ENCODE data around the gene ABCG4. TPM values are rescaled to one million over a fixed set of nuclear protein-coding genes. Genes with fewer than 3 reads are reported as not detected.
A peak's percentile ranks its signal among the peaks of the same experiment; 100 is the strongest.

Gene ABCG4
- total and polyA plus RNA-seq, 2 of the 8 experiments (the other 6 are each of a cell fraction or from before 2014, with no cell fraction given) = 1.8 to 2.3 TPM

GRCh38 chr11:119205574-119206510 is 57.0 kb downstream of the ABCG4 start, which contains the start of gene CBL:
CBL (plus strand) TSS chr11:119206339; CDS start chr11:119206418, 79 bp downstream.
- Histone ChIP-seq H3K23me2 (ENCODE audit: low read depth, low read length) (peaks cover 9% of the 10 kb centered on the region), H4K5ac (ENCODE audit: insufficient read length, low read depth, low read length) (peak within 1 kb of the TSS; percentile 90), H3K9me3 (ENCODE audit: insufficient read depth in 2 of 2, low read depth in 1 of 2, low read length in 1 of 2) (no peaks in the 10 kb centered on the region), H4K91ac (replicated peaks; ENCODE audit: insufficient read length, low read length) (peak within 1 kb of the TSS; percentile 94), H3K79me1 (ENCODE audit: low read depth, low read length) (0 out of 2 replicates have a peak, but pooled peaks cover 3% of the 10 kb centered on the region), H2BK15ac (ENCODE audit: low read length) (0 out of 2 replicates have a peak within 1 kb of the TSS, but pooled peaks have one; percentile 8), H3K18ac (ENCODE audit: extremely low read depth, low read length) (peak within 1 kb of the TSS; percentile 97), H2BK5ac (ENCODE audit: low read depth, low read length) (peak within 1 kb of the TSS; percentile 95), H2AFZ (ENCODE audit: low read length) (peak within 1 kb of the TSS; percentile 86), H4K20me1 (replicated peaks in 1 of 2; ENCODE audit: control insufficient read depth in 1 of 2, insufficient read depth in 2 of 2, low read length in 2 of 2) (peaks cover 5 to 9% of the 10 kb centered on the region in 2 experiments), H3K9ac (replicated peaks in 1 of 4; ENCODE audit: extremely low read depth in 1 of 4, low read depth in 3 of 4, low read length in 3 of 4) (peak within 1 kb of the TSS; percentile 70 to 85 (median 80)), H2BK20ac (ENCODE audit: low read length) (no peak within 1 kb of the TSS), H2BK12ac (ENCODE audit: low read depth, low read length) (0 out of 2 replicates have a peak within 1 kb of the TSS, but pooled peaks have one; percentile 39), H3K79me2 (ENCODE audit: control insufficient read depth in 1 of 2, insufficient read depth in 2 of 2, low read length in 2 of 2) (peaks cover 20 to 41% of the 10 kb centered on the region in 2 experiments), H2BK120ac (replicated peaks; ENCODE audit: low read depth, low read length) (no peak within 1 kb of the TSS), H3K4me3 (ENCODE audit: extremely low read depth in 1 of 4, insufficient read depth in 2 of 4, low read depth in 3 of 4, low read length in 4 of 4) (peak within 1 kb of the TSS; percentile 92 to 100 (median 94)), H4K8ac (ENCODE audit: extremely low read depth, insufficient read depth, low read length) (peak within 1 kb of the TSS; percentile 90; the same call in 1 of the 2 replicates), H3K14ac (ENCODE audit: insufficient read length) (peak within 1 kb of the TSS; percentile 99), H3K27me3 (replicated peaks in 1 of 4; ENCODE audit: control insufficient read depth in 3 of 4, extremely low read depth in 1 of 4, insufficient read depth in 3 of 4, low read length in 3 of 4) (no peaks in the 10 kb centered on the region), H3K4me1 (replicated peaks in 1 of 4; ENCODE audit: control insufficient read depth in 3 of 4, insufficient read depth in 4 of 4, low read length in 3 of 4) (peaks cover 4 to 10% (median 6%) of the 10 kb centered on the region in 4 experiments; a peak in 6 of 7 replicates), H2AK5ac (ENCODE audit: low read depth, low read length) (peak within 1 kb of the TSS; percentile 39; the same call in 1 of the 2 replicates), H3K56ac (replicated peaks; ENCODE audit: insufficient read length, low read depth, low read length) (peak within 1 kb of the TSS; percentile 73), H3K36me3 (ENCODE audit: control insufficient read depth in 2 of 4, insufficient read depth in 4 of 4, low read length in 3 of 4) (no peaks in the 10 kb centered on the region), H3K23ac (ENCODE audit: insufficient read length) (no peak within 1 kb of the TSS), H3K4ac (replicated peaks; ENCODE audit: insufficient read length, low read depth, low read length) (peak within 1 kb of the TSS; percentile 72), H3K27ac (ENCODE audit: low read depth, low read length) (peak within 1 kb of the TSS; percentile 89; the same call in 1 of the 2 replicates), H3K4me2 (ENCODE audit: insufficient read depth in 1 of 2, low read depth in 2 of 2, low read length in 2 of 2) (peak within 1 kb of the TSS; percentile 75 to 96)
- 20% methylated on average over 8 of the region's 88 CpGs; no CpG with 5 or more reads in 1 of the 2 experiments for whole genome bisulfite sequencing, 2 experiments (ENCODE audit: extremely low coverage in 1 of 2, insufficient coverage in 1 of 2, insufficient read length in 1 of 2, insufficient replicate concordance in 2 of 2, low coverage in 1 of 2, low lambda C conversion rate in 2 of 2, missing lambda C conversion rate in 1 of 2)
- ChIA-PET POLR2A (ENCODE audit: partially characterized antibody) (interaction anchor here (0.6 to 2.5 kb wide), 15 partner anchors 10 to 117 kb away, joined by 3 to 13 read pairs (median 4); partner anchors contain the start of gene HINFP), CTCF (ENCODE audit: partially characterized antibody) (interaction anchor here (0.7 to 20.1 kb wide), 19 partner anchors 10 to 132 kb away, joined by 3 to 367 read pairs (median 3); partner anchors contain the start of gene ABCG4)
- DNase-seq (ENCODE audit: low read depth in 1 of 2, low spot score in 2 of 2) = peak; percentile 75 to 99
- no peak for FAIRE-seq
- TF ChIP-seq CBX8 (IDR thresholded peaks at IDR 0.05; ENCODE audit: borderline replicate concordance, low read depth, low read length) = no peak
- no peak for TF ChIP-seq CREB1 (IDR thresholded peaks at IDR 0.05)
- TF ChIP-seq ASH2L (IDR thresholded peaks at IDR 0.05; ENCODE audit: low read length) = peak; percentile 78
- no peak for TF ChIP-seq JUN (IDR thresholded peaks at IDR 0.05; ENCODE audit: low read depth, low read length)
- no peak; the same call in 1 of the 2 replicates for TF ChIP-seq CHD2 (IDR thresholded peaks at IDR 0.05; ENCODE audit: low read length)
- TF ChIP-seq MAFK (IDR thresholded peaks at IDR 0.05; ENCODE audit: low read depth, low read length) = no peak
- TF ChIP-seq GABPA (IDR thresholded peaks at IDR 0.05; ENCODE audit: borderline replicate concordance, insufficient read depth, low read length) = no peak
- TF ChIP-seq SIN3A (conservative IDR thresholded peaks at IDR 0.05 in 1 of 2, IDR thresholded peaks at IDR 0.05 in 1 of 2; ENCODE audit: low read depth in 1 of 2, low read length in 2 of 2) = no peak
- TF ChIP-seq POU5F1 (IDR thresholded peaks at IDR 0.05; ENCODE audit: low read depth, low read length) = no peak
- TF ChIP-seq CEBPB (IDR thresholded peaks at IDR 0.05; ENCODE audit: low read depth, low read length) = no peak
- no peak for TF ChIP-seq GTF2F1 (IDR thresholded peaks at IDR 0.05; ENCODE audit: borderline replicate concordance, low read depth, low read length)

All from H1 (cell line).